ENCODE data around the gene TRAPPC12. TPM values are rescaled to one million over a fixed set of nuclear protein-coding genes. Genes with fewer than 3 reads are reported as not detected.

Gene TRAPPC12
- total RNA-seq, 1 experiment from 2014 or later = 85.0 TPM

DNA sequence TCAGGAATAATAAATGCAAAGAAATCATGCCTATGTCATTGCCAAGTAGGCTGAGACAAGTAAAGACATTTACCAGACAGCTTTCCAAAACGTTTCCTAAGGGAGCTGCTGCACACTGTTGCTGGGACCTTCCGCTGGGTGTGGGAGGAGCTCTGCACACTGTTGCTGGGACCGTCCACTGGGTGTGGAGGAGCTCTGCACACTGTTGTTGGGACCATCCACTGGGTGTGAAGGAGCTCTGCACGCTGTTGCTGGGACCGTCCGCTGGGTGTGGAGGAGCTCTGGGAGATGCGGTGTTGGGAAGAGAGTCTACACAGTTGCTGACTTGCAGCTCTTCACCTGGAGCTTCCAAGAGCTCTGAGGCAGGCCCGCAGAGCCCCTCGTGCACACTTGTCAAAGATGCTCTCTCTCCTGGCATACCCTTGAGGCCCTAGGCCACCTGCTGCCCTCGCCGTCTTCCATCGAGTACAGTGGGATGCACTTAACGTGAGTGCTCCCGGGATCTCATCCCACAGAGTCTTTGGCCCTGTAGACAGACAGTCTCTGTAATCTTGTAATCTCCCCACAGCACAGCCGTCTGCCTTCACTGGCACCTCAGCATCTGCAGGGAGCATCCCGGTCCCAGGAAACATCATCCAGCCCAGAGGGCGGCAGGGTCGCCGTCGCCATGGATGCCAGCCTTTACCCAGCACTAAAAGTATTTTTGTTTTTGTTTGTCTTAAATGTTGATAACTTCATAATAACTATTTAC lies 51.4 kb downstream of the TRAPPC12 start:
- H3K4me1 Mint-ChIP-seq (ENCODE audit: low read depth, unreplicated experiment) = no peaks in the 10 kb centered on the region
- no peak overlapping the region for H3K27ac Mint-ChIP-seq (ENCODE audit: unreplicated experiment)
- Histone ChIP-seq H3K27me3 (replicated peaks; ENCODE audit: control insufficient read depth, insufficient read depth, low read length) (no peaks in the 10 kb centered on the region), H3K9me3 (no peaks in the 10 kb centered on the region), H3K36me3 (ENCODE audit: control insufficient read depth, insufficient read depth, low read length) (peaks cover 3% of the 10 kb centered on the region; the same call in 1 of the 2 replicates), H3K4me1 (no peaks in the 10 kb centered on the region), H3K4me3 (ENCODE audit: low read depth, low read length) (no peak overlapping the region)
- no peak overlapping the region for H3K4me3 Mint-ChIP-seq (ENCODE audit: unreplicated experiment)
- H3K36me3 Mint-ChIP-seq (ENCODE audit: insufficient read depth, unreplicated experiment) = peaks cover 33% of the 10 kb centered on the region
- CTCF ChIA-PET = no interaction called here
- TF ChIP-seq, protein P1, sequence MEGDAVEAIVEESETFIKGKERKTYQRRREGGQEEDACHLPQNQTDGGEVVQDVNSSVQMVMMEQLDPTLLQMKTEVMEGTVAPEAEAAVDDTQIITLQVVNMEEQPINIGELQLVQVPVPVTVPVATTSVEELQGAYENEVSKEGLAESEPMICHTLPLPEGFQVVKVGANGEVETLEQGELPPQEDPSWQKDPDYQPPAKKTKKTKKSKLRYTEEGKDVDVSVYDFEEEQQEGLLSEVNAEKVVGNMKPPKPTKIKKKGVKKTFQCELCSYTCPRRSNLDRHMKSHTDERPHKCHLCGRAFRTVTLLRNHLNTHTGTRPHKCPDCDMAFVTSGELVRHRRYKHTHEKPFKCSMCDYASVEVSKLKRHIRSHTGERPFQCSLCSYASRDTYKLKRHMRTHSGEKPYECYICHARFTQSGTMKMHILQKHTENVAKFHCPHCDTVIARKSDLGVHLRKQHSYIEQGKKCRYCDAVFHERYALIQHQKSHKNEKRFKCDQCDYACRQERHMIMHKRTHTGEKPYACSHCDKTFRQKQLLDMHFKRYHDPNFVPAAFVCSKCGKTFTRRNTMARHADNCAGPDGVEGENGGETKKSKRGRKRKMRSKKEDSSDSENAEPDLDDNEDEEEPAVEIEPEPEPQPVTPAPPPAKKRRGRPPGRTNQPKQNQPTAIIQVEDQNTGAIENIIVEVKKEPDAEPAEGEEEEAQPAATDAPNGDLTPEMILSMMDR (IDR thresholded peaks at IDR 0.05; ENCODE audit: insufficient read depth in 1 of 2, low read depth in 1 of 2, low read length in 1 of 2, severe bottlenecking in 1 of 2, unreplicated experiment in 1 of 2) = no peak
- no TSS peak for BruUV-seq (replicated peaks)
- intact Hi-C loops (cut with micrococcal nuclease; ENCODE audit: unreplicated experiment) = no loop called here
- no peaks in the 10 kb centered on the region for H3K9me3 Mint-ChIP-seq (ENCODE audit: unreplicated experiment)
- POLR2A ChIA-PET = no interaction called here
- DNase-seq = no peak
- H3K27me3 Mint-ChIP-seq (ENCODE audit: insufficient read depth, unreplicated experiment) = no peaks in the 10 kb centered on the region

- no peak overlapping the region for H3K4me3 Mint-ChIP-seq (ENCODE audit: unreplicated experiment)
- intact Hi-C loops (cut with micrococcal nuclease; ENCODE audit: unreplicated experiment) = no loop called here
- POLR2A ChIA-PET = no interaction called here
Observed at GRCh38 chr2:3432067-3432466, 52.6 kb downstream of the TRAPPC12 start.

DNA sequence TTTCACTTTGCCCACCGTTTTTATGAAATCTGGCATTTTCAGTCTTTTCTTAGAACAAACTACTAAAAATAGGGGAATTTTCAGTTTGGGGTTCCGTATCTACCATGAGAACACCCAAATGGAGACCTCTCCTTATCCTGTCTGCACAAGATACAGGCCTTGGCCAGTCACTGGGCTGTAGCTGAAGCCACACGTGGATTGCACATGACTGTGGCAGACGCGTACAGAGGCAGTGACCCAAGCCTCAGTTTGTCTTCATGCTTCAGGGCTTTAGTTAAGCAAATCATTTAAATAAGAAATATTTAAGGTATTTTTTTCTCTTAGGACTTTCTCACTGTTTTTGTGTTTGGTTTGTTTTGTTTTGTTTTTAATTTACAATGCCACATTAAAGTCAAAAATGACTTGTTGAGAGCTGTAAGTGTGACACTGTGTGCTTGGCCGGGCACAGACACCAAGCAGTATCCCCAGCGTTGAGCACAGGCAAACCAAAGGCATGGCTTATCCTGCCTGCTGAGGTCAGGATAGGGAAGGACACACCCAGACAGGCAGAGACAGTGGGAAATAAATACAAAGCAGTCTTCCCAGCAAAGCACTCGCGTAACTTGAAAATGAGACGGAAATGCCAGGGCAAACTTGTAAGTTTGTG lies 53.3 kb downstream of the TRAPPC12 start:
- Mint-ChIP-seq H3K27me3 (ENCODE audit: insufficient read depth, unreplicated experiment) (no peaks in the 10 kb centered on the region), H3K9me3 (ENCODE audit: unreplicated experiment) (no peaks in the 10 kb centered on the region), H3K4me3 (ENCODE audit: unreplicated experiment) (no peak overlapping the region), H3K27ac (ENCODE audit: unreplicated experiment) (no peak overlapping the region), H3K4me1 (ENCODE audit: low read depth, unreplicated experiment) (no peaks in the 10 kb centered on the region), H3K36me3 (ENCODE audit: insufficient read depth, unreplicated experiment) (peaks cover 30% of the 10 kb centered on the region)
- intact Hi-C loops (cut with micrococcal nuclease; ENCODE audit: unreplicated experiment) = no loop called here
- no TSS peak for BruUV-seq (replicated peaks)
- Histone ChIP-seq H3K9me3 (no peaks in the 10 kb centered on the region), H3K36me3 (ENCODE audit: control insufficient read depth, insufficient read depth, low read length) (peaks cover 2% of the 10 kb centered on the region; the same call in 1 of the 2 replicates), H3K4me3 (ENCODE audit: low read depth, low read length) (no peak overlapping the region), H3K4me1 (no peaks in the 10 kb centered on the region), H3K27me3 (replicated peaks; ENCODE audit: control insufficient read depth, insufficient read depth, low read length) (no peaks in the 10 kb centered on the region)
- ChIA-PET CTCF (no interaction called here), POLR2A (no interaction called here)
- no peak for DNase-seq
- TF ChIP-seq, protein P1 (IDR thresholded peaks at IDR 0.05; ENCODE audit: insufficient read depth in 1 of 2, low read depth in 1 of 2, low read length in 1 of 2, severe bottlenecking in 1 of 2, unreplicated experiment in 1 of 2) = no peak

More at GRCh38 chr2:3432067-3432466, 52.6 kb downstream of the TRAPPC12 start:
- no peaks in the 10 kb centered on the region for H3K4me1 Mint-ChIP-seq (ENCODE audit: low read depth, unreplicated experiment)
- H3K27me3 Mint-ChIP-seq (ENCODE audit: insufficient read depth, unreplicated experiment) = no peaks in the 10 kb centered on the region
- CTCF ChIA-PET = no interaction called here
- TF ChIP-seq, protein P1 (IDR thresholded peaks at IDR 0.05; ENCODE audit: insufficient read depth in 1 of 2, low read depth in 1 of 2, low read length in 1 of 2, severe bottlenecking in 1 of 2, unreplicated experiment in 1 of 2) = no peak
- no peaks in the 10 kb centered on the region for H3K9me3 Mint-ChIP-seq (ENCODE audit: unreplicated experiment)
- BruUV-seq (replicated peaks) = no TSS peak
- peaks cover 30% of the 10 kb centered on the region for H3K36me3 Mint-ChIP-seq (ENCODE audit: insufficient read depth, unreplicated experiment)
- no peaks in the 10 kb centered on the region for H3K9me3 ChIP-seq
- H3K36me3 ChIP-seq (ENCODE audit: control insufficient read depth, insufficient read depth, low read length) = peaks cover 2% of the 10 kb centered on the region; the same call in 1 of the 2 replicates
- no peak for DNase-seq
- no peaks in the 10 kb centered on the region for H3K27me3 ChIP-seq (replicated peaks; ENCODE audit: control insufficient read depth, insufficient read depth, low read length)
- no peak overlapping the region for H3K27ac Mint-ChIP-seq (ENCODE audit: unreplicated experiment)
- H3K4me1 ChIP-seq = no peaks in the 10 kb centered on the region
- no peak overlapping the region for H3K4me3 ChIP-seq (ENCODE audit: low read depth, low read length)

All from Caco-2 (cell line).